CD4-positive, alpha-beta T cell treated with Interleukin-21 for 1 hour (primary cell): ENCODE measurements around the gene SAP30.

ENCODE experiments used
- DNase-seq: peaks from one replicate; pipeline ENCODE4 v3.0.0-alpha.2; 2020

SAP30 gene

DNA sequence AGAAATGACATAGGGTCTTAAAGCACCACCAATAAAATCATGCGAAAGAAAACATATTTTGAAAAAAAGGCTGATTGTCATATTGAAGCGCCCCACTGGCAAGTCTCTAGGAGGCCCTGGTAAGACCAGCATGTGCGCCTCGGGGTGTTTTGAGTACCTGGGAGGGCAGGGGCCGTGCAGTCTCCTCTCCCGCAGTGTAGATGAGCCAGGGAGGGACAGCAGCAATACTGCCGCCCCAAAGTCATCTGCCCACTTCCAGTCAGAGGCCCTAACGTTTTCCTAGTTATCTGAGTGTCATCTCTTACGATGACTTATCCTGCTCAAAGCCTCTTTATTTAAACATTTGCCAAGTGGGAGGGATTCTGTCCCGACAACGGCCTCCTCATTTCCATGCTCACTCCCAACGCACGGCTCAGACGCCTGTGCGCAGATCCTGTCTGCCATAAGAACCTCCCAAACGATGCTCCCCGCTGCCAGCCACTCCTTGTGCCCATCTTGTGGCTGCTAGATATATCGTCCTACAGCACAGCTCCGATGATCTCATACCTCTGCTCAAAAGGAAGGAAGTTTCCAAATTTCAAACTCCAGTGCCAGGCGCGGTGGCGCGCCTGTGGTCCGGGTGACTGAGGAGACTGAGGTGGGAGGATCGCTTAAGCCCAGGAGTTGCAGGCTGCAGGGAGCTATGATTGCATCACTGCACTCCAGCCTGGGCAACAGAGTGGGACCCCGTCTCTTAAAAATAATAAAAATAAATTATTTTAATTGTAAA, 45.3 kb downstream of the SAP30 start:
- peak; percentile 21 for DNase-seq

DNA sequence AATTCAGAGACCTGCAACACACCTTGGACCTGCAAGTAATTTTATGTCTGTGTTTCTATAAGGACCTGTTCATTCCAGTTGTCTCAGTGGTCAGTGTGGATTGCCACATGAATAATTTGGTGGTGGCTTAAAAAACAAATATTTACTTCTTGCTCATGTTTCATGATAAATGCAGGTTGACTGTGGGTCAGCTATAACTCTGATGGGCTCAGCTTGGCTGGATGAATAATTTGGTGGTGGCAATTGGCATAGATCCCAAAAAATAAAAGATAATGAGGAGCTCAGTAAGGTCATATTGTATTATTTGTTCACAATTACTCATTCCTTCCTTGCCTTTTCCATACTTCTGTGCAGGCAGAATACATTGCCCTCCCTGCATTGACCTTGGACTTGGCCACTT, 47.1 kb downstream of the SAP30 start:
- no peak for DNase-seq

DNA sequence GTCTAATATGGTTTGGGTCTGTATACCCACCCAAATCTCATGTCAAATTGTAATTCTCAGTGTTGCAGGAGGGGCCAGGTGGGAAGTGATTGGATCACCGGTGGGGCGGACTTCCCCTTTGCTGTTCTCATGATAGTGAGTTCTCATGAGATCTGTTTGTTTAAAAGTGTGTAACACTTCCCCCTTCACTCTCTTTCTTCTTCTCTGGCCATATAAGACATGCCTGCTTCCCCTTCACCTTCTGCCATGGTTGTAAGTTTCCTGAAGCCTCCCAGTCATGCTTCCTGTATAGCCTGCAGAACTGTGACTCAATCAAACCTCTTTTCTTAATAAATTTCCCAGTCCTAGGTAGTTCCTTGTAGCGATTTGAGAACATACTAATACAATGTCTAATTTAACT, 47.9 kb downstream of the SAP30 start:
- DNase-seq: no peak

DNA sequence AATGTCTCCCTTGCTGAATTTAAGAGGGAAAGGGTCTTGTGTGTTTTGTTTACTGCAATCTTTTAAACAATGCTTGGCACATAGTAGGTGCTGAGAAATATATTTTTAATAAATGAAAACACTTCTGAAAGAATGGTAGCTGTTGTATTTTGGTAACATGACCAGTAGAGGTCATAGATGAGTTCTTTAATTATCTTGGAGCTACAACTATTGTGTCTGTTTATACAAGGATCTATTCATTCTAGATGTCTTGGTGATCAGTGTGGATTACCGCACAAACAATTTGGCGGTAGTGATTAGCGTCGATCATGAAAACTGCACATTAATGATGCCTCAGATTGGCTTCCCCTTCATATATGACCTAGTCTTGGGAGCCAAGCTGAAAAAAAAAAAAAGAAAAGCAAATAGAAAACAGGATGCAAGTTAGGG, 49.6 kb downstream of the SAP30 start:
- peak; percentile 34 for DNase-seq

DNA sequence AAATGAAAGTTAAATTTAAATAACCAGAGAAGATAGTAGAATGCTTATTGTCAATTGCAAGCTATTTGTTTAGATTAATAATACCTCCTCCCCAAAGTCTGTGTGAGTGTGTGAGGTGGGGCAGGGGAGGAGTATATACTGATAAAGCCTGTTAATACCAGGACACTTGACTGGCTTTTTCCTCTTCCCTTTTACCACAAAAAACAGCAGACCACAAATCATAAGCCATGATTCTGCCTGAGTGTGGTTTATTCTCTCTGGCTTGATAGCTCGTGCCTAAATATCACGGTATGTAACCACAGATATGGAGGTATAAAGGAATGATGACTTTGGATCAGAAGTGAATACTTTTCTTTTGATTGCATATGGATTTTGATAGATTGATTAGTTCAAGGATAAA, 50.0 kb downstream of the SAP30 start:
- DNase-seq: no peak

DNA sequence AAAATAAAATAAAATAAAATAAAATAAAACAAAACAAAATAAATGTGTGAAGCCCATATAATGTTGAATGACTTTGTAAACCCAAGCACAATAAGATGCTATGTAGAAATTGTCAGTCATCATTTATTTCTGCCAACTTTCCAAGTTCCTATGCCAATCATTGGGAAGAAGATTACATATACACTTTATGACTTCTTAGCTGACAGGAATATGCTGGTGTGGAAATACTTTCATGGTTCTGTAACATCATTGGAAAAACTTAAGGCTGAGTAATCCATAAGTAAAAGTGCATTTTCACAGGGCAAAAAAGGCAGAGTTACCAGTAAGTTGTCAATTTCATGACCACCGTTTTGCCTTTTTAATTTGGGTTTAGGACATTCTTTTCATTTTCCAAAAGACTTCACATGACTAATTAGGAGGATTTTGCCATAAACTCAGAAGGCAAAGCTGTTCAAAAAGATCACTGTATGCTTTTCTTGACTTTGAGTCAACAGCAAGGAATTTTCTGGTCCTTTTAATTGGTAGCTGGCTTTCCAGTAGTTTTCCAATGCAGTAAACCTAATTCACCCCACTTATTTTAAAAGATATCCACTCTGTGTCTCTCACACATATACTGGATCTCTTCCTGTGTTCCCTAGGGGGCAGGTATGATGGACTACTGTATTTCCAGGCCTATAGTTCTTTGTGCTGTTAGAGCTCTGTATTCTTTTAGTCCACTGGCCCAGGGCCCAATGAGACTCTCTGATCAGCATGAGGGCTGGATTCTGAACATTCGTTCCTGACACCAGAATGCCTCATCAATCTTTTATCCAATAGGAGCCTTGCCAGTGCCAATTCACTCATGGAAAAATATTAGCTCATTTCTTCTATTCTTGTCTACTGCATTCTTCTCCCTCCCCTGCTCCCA, 54.4 kb downstream of the SAP30 start:
- no peak for DNase-seq

DNA sequence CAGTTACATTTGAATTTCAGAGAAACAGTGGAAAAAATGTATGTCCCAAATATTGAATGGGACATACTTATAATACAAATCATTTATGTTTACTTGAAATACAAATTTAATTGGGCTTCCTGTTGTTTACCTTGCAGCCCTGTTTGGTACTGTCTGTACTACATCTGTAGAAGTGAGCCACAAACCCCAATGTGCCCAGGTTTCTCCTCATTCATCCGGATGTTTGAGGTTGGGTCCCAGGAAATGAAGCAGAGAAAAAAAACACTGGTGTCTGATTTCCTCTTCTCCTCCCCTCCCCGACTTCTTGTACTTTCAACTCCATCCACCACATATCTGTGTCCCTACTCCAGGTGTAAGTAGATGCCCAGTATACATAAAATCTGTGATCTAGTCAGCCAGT, 55.3 kb downstream of the SAP30 start:
- DNase-seq: peak; percentile 41
